Bronchial epithelial cell (primary cell): Measurements from ENCODE around the gene DOLK. TPM values are rescaled to one million over a fixed set of nuclear protein-coding genes. Genes with fewer than 3 reads are reported as not detected.

Experiments used
- DNase-seq: peaks from one replicate; pipeline ENCODE4 v3.0.0-alpha.2; 2010; ENCODE audit warnings: low read depth
- FAIRE-seq: peaks from 2 replicates; lab custom pipeline; 2011; peaks lifted over from hg19 to GRCh38; lab: Jason Lieb, UNC
- H3K27me3 ChIP-seq: 2 replicates; pipeline ENCODE4 v1.5.1; 2011; ENCODE audit warnings: low read length; ENCODE audit not compliant: control insufficient read depth, insufficient read depth
- H3K36me3 ChIP-seq: 2 replicates; pipeline ENCODE4 v1.5.1; 2011; ENCODE audit warnings: low read length; ENCODE audit not compliant: control insufficient read depth, insufficient read depth
- H3K4me3 ChIP-seq: 2 replicates; pipeline ENCODE4 v1.5.1; 2011; ENCODE audit warnings: mild to moderate bottlenecking, low read depth, low read length, control low read depth
- CTCF ChIP-seq: IDR thresholded peaks from 2 replicates; pipeline ENCODE4 v1.5.1; 2011; ENCODE audit warnings: mild to moderate bottlenecking, moderate library complexity, low read length, control low read depth, inconsistent platforms; ENCODE audit not compliant: insufficient read depth, severe bottlenecking
- total RNA-seq: library from RNA; depleted of rRNA; stranded (reverse); fragments of >200 nt; gene quantifications from 2 replicates; pipeline ENCODE4 v1.2.1, GENCODE V29; 2014

DOLK gene
- total RNA-seq, 1 donor from 2014 or later = 22.6 TPM

- Histone ChIP-seq H3K4me3 (no peak overlapping the region), H3K36me3 (peaks cover 2% of the 10 kb centered on the region), H3K27me3 (no peaks in the 10 kb centered on the region)
- no peak for TF ChIP-seq CTCF
- FAIRE-seq = no peak
- no peak for DNase-seq
Observed at GRCh38 chr9:128928624-128929023, 18.8 kb downstream of the DOLK start.

- FAIRE-seq (no peak), DNase-seq (no peak)
- TF ChIP-seq CTCF = peak; percentile 76
- Histone ChIP-seq H3K27me3 (no peaks in the 10 kb centered on the region), H3K4me3 (no peak overlapping the region), H3K36me3 (no peaks in the 10 kb centered on the region)
Observed at GRCh38 chr9:128927731-128928411, 19.5 kb downstream of the DOLK start.

- no peak for FAIRE-seq
- TF ChIP-seq CTCF = no peak
- H3K36me3 ChIP-seq = no peaks in the 10 kb centered on the region
- no peaks in the 10 kb centered on the region for H3K27me3 ChIP-seq
- no peak overlapping the region for H3K4me3 ChIP-seq
- DNase-seq = no peak
Observed at GRCh38 chr9:128923493-128923883, 23.9 kb downstream of the DOLK start.

GRCh38 chr9:128921881-128922763 is 25.3 kb downstream of the DOLK start:
- DNase-seq (no peak), FAIRE-seq (no peak)
- no peaks in the 10 kb centered on the region for H3K27me3 ChIP-seq
- no peak for TF ChIP-seq CTCF
- H3K4me3 ChIP-seq = peak overlapping the region; percentile 25
- peaks cover 5% of the 10 kb centered on the region for H3K36me3 ChIP-seq

- no peak for FAIRE-seq
- peak; percentile 71 for DNase-seq
- TF ChIP-seq CTCF = no peak
- peaks cover 15% of the 10 kb centered on the region for H3K36me3 ChIP-seq
- H3K4me3 ChIP-seq = no peak within 1 kb of the TSS
- no peaks in the 10 kb centered on the region for H3K27me3 ChIP-seq
Observed at GRCh38 chr9:128920381-128921058, 26.9 kb downstream of the DOLK start, which contains the start of gene PHYHD1. Gene PHYHD1 (plus strand): TSS chr9:128920982. CDS start chr9:128922324, 1,342 bp downstream.
